Kidney (tissue), 14 donors: ENCODE results near the gene GSTM5. TPM values are rescaled to one million over a fixed set of nuclear protein-coding genes. Genes with fewer than 3 reads are reported as not detected.
"Not testable (repeated sequence)": the region's sequence is repeated elsewhere in the genome, so short reads cannot be mapped to it uniquely, and the experiment has no call there.

Experiments used
- DNase-seq, 5 donors: peaks; one replicate each; pipeline ENCODE4 v3.0.0-alpha.2; 2013 to 2020
- FAIRE-seq: peaks from 2 replicates; lab custom pipeline; 2012; peaks lifted over from hg19 to GRCh38; lab: Jason Lieb, UNC
- H3K27ac ChIP-seq, 2 donors: one replicate each; pipeline ENCODE4 v1.7.0; 2013; ENCODE audit warnings: low read depth in 2 of 2, low read length in 2 of 2, inconsistent platforms in 1 of 2
- H3K27me3 ChIP-seq: one replicate; pipeline ENCODE4 v1.7.1; 2013; ENCODE audit warnings: low read length, inconsistent platforms; ENCODE audit not compliant: control insufficient read depth, insufficient read depth
- H3K36me3 ChIP-seq, 3 donors: one replicate each; pipeline versions ENCODE4 v1.7.0 to v1.7.1; 2013; ENCODE audit warnings: low read length in 3 of 3, control low read depth in 1 of 3, inconsistent platforms in 1 of 3; ENCODE audit not compliant: insufficient read depth in 3 of 3, control insufficient read depth in 2 of 3
- H3K4me1 ChIP-seq, 3 donors: one replicate each; pipeline versions ENCODE4 v1.7.0 to v1.7.1; 2013; ENCODE audit warnings: low read length in 3 of 3, inconsistent platforms in 1 of 3, low read depth in 1 of 3; ENCODE audit not compliant: control insufficient read depth in 2 of 3, insufficient read depth in 2 of 3
- H3K4me3 ChIP-seq, 3 donors: one replicate each; pipeline versions ENCODE4 v1.7.0 to v1.8.1; 2013; ENCODE audit warnings: low read length in 3 of 3, control low read depth in 1 of 3, inconsistent platforms in 1 of 3
- H3K9ac ChIP-seq, 3 donors: one replicate each; pipeline versions ENCODE4 v1.7.0 to v1.7.1; 2013; ENCODE audit warnings: low read length in 3 of 3, control low read depth in 1 of 3, inconsistent platforms in 1 of 3
- H3K9me3 ChIP-seq, 3 donors: one replicate each; pipeline versions ENCODE4 v1.7.0 to v1.7.1; 2013; ENCODE audit warnings: low read length in 3 of 3, control low read depth in 1 of 3, inconsistent platforms in 1 of 3; ENCODE audit not compliant: control insufficient read depth in 2 of 3, insufficient read depth in 1 of 3
- intact Hi-C: fragments of 100-400 bp; cut with DNase I; formaldehyde crosslinking; loops from one replicate; pipeline ENCODE4 v1.11.1; 2022
- polyA plus RNA-seq: library from polyadenylated mRNA; stranded (reverse); fragments of 350-450 nt; fragmentation: Illumina TruSeq; extraction: RNeasy Lipid Tissue Mini Kit (QIAGEN cat#74804); gene quantifications from one replicate; pipeline ENCODE4 v1.2.3, GENCODE V29; 2014; ENCODE audit warnings: low read depth, low replicate concordance; ENCODE audit not compliant: insufficient read depth
- total RNA-seq: library from RNA; stranded (reverse); fragmentation: NEBNext Ultra II Directional; extraction: Animal tissue kit (Norgen Biotek cat#: 25700); gene quantifications from one replicate; pipeline ENCODE4 v1.2.1, GENCODE V29; 2021
- TF ChIP-seq, protein P1 (sequence below): IDR thresholded peaks from 3 replicates; pipeline ENCODE4 v1.5.1; 2012; ENCODE audit warnings: mild to moderate bottlenecking, moderate library complexity, borderline replicate concordance; ENCODE audit not compliant: insufficient read depth; ENCODE audit errors: extremely low read depth
- donor health status: control.
- donor health status: control.
- donor health status: control.
- donor health status: control.
- donor health status: control.
- donor health status: DM: yes; HTN: yes; CAD: no.
- donor health status: Normal renal cell carcinoma (clear cell type).

GSTM5 gene
- total and polyA plus RNA-seq, 2 donors from 2014 or later = 4.2 to 9.1 TPM

GRCh38 chr1:109751531-109752260 is 39.6 kb downstream of the GSTM5 start:
- no peaks in the 10 kb centered on the region for H3K36me3 ChIP-seq
- intact Hi-C loops = no loop called here
- no peaks in the 10 kb centered on the region for H3K9me3 ChIP-seq
- TF ChIP-seq, protein P1, sequence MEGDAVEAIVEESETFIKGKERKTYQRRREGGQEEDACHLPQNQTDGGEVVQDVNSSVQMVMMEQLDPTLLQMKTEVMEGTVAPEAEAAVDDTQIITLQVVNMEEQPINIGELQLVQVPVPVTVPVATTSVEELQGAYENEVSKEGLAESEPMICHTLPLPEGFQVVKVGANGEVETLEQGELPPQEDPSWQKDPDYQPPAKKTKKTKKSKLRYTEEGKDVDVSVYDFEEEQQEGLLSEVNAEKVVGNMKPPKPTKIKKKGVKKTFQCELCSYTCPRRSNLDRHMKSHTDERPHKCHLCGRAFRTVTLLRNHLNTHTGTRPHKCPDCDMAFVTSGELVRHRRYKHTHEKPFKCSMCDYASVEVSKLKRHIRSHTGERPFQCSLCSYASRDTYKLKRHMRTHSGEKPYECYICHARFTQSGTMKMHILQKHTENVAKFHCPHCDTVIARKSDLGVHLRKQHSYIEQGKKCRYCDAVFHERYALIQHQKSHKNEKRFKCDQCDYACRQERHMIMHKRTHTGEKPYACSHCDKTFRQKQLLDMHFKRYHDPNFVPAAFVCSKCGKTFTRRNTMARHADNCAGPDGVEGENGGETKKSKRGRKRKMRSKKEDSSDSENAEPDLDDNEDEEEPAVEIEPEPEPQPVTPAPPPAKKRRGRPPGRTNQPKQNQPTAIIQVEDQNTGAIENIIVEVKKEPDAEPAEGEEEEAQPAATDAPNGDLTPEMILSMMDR = no peak
- no peaks in the 10 kb centered on the region for H3K27me3 ChIP-seq
- FAIRE-seq = no peak
- no peak overlapping the region for H3K9ac ChIP-seq
- no peaks in the 10 kb centered on the region for H3K4me1 ChIP-seq
- no peak for DNase-seq
- H3K4me3 ChIP-seq = no peak overlapping the region
- no peak overlapping the region for H3K27ac ChIP-seq

- Histone ChIP-seq H3K27me3 (no peaks in the 10 kb centered on the region), H3K9ac (no peak overlapping the region), H3K9me3 (no peaks in the 10 kb centered on the region), H3K4me3 (no peak overlapping the region), H3K27ac (no peak overlapping the region), H3K36me3 (no peaks in the 10 kb centered on the region), H3K4me1 (no peaks in the 10 kb centered on the region)
- DNase-seq = no peak
- intact Hi-C loops = no loop called here
- TF ChIP-seq, protein P1 = no peak
- no peak for FAIRE-seq
Observed at GRCh38 chr1:109754738-109755137, 42.7 kb downstream of the GSTM5 start.

DNA sequence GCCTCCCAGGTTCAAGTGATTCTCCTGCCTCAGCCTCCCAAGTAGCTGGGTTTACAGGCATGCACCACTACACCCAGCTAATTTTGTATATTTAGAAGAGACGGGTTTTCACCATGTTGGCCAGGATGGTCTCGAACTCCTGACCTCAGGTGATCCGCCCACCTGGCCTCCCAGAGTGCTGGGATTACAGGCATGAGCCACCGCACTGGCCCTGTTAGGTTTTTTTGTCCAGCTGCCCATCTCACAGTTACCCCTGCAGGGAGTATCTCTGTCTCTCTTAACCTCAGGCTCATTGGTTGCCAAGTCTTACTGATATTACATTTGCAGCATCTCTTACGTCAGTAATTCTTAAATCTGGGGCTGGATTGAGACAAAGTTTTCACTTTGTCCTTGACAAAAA is 44.3 kb downstream of the GSTM5 start:
- H3K9me3 ChIP-seq, H3K36me3 ChIP-seq, H3K27ac ChIP-seq, H3K4me3 ChIP-seq, H3K4me1 ChIP-seq, FAIRE-seq, H3K9ac ChIP-seq, H3K27me3 ChIP-seq, intact Hi-C loops: not testable (repeated sequence)
- DNase-seq = peak in 1 of 5 donors; percentile 8

DNA sequence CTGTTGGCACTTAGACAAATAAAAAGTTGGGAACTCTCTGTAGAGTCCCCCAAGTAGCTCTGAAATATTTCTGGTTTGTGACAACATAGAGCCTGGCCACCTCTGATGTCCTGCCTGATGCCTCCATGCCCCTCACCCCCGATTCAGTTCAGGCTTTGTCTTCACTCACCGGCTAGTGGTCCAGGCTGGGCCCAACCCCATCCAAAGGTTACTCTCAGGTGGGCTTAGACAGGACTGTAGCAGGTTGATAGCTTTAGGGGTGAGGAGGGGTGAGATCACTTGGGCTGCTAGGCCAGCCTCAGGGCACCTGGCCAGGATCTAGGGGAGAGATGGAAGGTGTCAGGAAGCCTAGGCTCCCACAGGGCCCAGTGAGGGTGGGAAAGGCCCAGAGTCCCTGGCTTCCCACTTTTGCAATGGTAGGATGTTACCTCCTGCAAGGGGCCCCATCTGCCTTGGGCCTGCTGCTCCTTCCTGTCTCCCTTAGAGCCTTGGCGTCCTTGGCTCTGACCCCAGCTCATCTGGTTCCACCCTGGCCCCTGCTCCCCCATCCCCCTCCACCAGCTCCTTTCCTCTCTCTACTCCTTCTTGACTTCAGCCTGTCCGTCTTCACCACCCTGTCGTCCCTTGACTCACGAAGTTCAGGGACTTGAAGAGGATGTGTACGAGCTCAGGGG is 44.9 kb downstream of the GSTM5 start:
- H3K9me3 ChIP-seq = no peaks in the 10 kb centered on the region
- H3K27me3 ChIP-seq = no peaks in the 10 kb centered on the region
- TF ChIP-seq, protein P1 = no peak
- intact Hi-C loops = no loop called here
- H3K4me1 ChIP-seq = no peaks in the 10 kb centered on the region
- no peak overlapping the region for H3K9ac ChIP-seq
- no peak for FAIRE-seq
- no peak overlapping the region for H3K27ac ChIP-seq
- DNase-seq = peak in 1 of 5 donors; percentile 13
- H3K36me3 ChIP-seq = no peaks in the 10 kb centered on the region
- H3K4me3 ChIP-seq = no peak overlapping the region
